ENCODE data around the gene FOXL2NB.

FOXL2NB gene

DNA sequence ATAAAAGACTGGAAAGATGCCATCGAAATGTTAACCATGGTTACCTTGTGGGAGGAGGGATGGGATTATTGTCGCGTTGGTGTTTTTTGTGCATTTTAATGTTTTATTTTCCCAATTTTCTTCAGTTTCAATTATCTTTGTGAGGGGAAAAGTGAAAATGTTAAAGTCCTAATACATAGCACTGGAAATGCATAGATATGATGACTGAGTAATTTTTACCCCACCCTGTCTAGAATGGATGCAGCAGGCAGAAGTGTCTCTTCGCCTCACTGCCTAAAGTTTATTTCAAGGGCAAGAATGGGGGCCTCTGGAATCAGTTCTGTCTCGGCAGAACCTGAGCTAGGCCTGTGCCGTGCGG lies 11.5 kb upstream of the FOXL2NB start:
- ATAC-seq (ENCODE audit: insufficient read depth, low read depth): no peak
- no peak for DNase-seq
- Histone ChIP-seq H3K9ac (ENCODE audit: low read depth, low read length) (no peak overlapping the region), H4K20me1 (ENCODE audit: insufficient read depth, low read length) (no peaks in the 10 kb centered on the region), H3K79me2 (ENCODE audit: insufficient read depth, low read length) (no peaks in the 10 kb centered on the region), H3K27ac (ENCODE audit: low read length) (no peak overlapping the region), H3K27me3 (ENCODE audit: insufficient read depth, low read length, poor library complexity) (no peaks in the 10 kb centered on the region), H3K9me3 (ENCODE audit: insufficient read depth, low read length, severe bottlenecking) (no peaks in the 10 kb centered on the region), H3K4me1 (ENCODE audit: insufficient read depth, low read length) (no peaks in the 10 kb centered on the region), H2AFZ (ENCODE audit: low read depth, low read length) (no peak overlapping the region), H3K4me2 (ENCODE audit: insufficient read depth, low read length) (no peak overlapping the region), H3K36me3 (ENCODE audit: insufficient read depth, low read length) (no peaks in the 10 kb centered on the region), H3K4me3 (ENCODE audit: low read depth in 1 of 2, low read length in 2 of 2) (no peak overlapping the region)
- TF ChIP-seq EZH2 (IDR thresholded peaks at IDR 0.05; ENCODE audit: borderline replicate concordance, low read depth, low read length, severe bottlenecking): no peak
- TF ChIP-seq, protein P1, sequence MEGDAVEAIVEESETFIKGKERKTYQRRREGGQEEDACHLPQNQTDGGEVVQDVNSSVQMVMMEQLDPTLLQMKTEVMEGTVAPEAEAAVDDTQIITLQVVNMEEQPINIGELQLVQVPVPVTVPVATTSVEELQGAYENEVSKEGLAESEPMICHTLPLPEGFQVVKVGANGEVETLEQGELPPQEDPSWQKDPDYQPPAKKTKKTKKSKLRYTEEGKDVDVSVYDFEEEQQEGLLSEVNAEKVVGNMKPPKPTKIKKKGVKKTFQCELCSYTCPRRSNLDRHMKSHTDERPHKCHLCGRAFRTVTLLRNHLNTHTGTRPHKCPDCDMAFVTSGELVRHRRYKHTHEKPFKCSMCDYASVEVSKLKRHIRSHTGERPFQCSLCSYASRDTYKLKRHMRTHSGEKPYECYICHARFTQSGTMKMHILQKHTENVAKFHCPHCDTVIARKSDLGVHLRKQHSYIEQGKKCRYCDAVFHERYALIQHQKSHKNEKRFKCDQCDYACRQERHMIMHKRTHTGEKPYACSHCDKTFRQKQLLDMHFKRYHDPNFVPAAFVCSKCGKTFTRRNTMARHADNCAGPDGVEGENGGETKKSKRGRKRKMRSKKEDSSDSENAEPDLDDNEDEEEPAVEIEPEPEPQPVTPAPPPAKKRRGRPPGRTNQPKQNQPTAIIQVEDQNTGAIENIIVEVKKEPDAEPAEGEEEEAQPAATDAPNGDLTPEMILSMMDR (IDR thresholded peaks at IDR 0.05; ENCODE audit: borderline replicate concordance, extremely low read depth, low read length, poor library complexity, severe bottlenecking): no peak

DNA sequence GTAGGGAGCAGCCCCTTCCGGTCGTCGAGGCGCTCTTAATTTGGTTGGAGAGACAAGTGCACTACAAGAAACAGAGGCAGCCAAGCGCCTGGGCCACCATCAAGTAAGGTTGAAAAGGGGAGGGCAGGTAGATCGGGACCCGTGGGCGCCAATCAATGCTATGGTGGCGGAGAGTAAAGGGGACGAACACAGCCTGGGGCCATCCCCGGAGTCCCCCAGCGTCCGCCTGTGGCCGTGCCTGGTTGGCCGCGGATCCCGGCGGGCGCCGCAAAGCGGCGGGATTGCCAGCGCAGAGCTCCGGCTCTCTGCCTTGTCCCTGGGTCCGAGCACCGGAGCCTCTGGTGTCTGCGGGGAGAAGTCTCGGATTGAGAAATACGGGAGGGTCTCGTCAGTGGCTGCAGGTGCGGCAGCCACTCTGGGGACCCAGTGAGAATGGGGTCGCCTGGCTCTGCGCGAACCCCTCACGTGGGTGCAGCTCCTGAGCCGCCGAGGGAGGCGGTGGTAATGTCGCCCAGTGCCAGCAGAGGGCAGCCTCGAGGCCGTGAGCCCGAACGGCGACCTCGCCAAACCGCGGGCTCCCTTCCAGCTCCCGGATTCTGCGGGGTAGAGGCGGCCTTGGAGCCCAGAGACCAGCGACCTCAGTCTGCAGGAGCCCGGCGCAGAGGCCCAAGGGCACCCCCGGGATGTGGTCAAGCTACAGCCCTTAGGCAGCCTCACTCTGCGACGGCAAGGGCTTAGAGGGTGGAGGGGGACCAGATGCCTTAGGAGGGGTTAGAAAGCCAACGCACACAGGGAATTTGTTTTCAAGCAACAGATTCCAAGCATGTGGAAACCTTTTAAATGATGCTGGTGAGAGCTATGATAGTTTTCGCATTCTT lies 10.9 kb upstream of the FOXL2NB start:
- ATAC-seq (ENCODE audit: insufficient read depth, low read depth) (peak; percentile 62), DNase-seq (peak; percentile 40)
- Histone ChIP-seq H3K79me2 (ENCODE audit: insufficient read depth, low read length) (no peaks in the 10 kb centered on the region), H3K4me2 (ENCODE audit: insufficient read depth, low read length) (no peak overlapping the region), H3K36me3 (ENCODE audit: insufficient read depth, low read length) (no peaks in the 10 kb centered on the region), H3K9ac (ENCODE audit: low read depth, low read length) (no peak overlapping the region), H3K27me3 (ENCODE audit: insufficient read depth, low read length, poor library complexity) (no peaks in the 10 kb centered on the region), H3K27ac (ENCODE audit: low read length) (no peak overlapping the region), H3K4me3 (ENCODE audit: low read depth in 1 of 2, low read length in 2 of 2) (no peak overlapping the region), H2AFZ (ENCODE audit: low read depth, low read length) (no peak overlapping the region), H3K9me3 (ENCODE audit: insufficient read depth, low read length, severe bottlenecking) (no peaks in the 10 kb centered on the region), H3K4me1 (ENCODE audit: insufficient read depth, low read length) (no peaks in the 10 kb centered on the region), H4K20me1 (ENCODE audit: insufficient read depth, low read length) (no peaks in the 10 kb centered on the region)
- TF ChIP-seq, protein P1 (IDR thresholded peaks at IDR 0.05; ENCODE audit: borderline replicate concordance, extremely low read depth, low read length, poor library complexity, severe bottlenecking): peak; percentile 59
- TF ChIP-seq EZH2 (IDR thresholded peaks at IDR 0.05; ENCODE audit: borderline replicate concordance, low read depth, low read length, severe bottlenecking): no peak

DNA sequence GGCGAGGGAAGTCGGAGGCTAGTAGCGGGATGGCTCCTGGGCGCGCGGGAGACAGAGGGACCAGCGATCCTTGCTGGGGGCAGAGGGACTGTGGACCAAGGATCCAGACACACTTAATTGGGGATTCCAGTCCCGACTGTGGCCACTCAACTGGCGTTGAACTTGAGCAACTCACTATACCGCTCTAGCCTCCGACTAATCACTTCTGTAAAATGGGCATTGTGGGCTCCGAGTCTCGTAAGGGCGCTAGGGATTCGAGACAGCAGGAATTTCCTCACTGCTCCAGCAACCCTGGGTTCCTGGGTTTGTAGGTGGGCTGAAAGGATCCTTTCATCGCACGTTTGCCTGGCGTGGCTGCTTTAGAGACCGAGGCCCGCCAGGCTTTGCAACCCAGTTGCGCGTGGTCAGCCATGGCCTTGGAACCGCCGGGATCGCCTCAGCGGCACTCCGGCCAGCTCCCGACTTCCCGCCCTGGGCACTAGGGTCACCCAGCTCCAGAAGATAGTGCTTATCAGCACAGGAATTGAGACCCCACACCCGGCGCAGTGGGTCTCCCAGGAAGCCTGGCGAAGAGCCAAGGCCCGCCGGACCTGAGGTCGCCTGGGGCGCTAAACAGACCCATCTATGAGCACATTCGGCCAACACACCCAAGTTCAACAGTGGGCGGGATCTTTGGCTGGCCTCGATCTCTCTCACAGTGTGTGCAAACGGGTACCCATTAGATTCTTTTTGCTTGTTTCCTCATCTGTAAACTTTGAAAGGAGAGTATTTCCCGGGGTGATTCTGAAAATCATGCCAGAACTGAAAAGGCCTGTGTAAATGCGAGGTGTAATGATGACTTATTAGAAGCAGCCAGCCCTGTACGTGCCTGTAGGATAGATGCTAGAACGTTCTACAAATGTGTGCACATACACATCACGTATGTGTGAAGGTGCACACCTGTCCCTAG lies 10.0 kb upstream of the FOXL2NB start:
- DNase-seq (no peak), ATAC-seq (ENCODE audit: insufficient read depth, low read depth) (no peak)
- no peaks in the 10 kb centered on the region for H3K79me2 ChIP-seq (ENCODE audit: insufficient read depth, low read length)
- no peak overlapping the region for H3K4me3 ChIP-seq (ENCODE audit: low read depth in 1 of 2, low read length in 2 of 2)
- no peaks in the 10 kb centered on the region for H3K27me3 ChIP-seq (ENCODE audit: insufficient read depth, low read length, poor library complexity)
- no peak overlapping the region for H3K9ac ChIP-seq (ENCODE audit: low read depth, low read length)
- H3K4me1 ChIP-seq (ENCODE audit: insufficient read depth, low read length): no peaks in the 10 kb centered on the region
- H3K4me2 ChIP-seq (ENCODE audit: insufficient read depth, low read length): no peak overlapping the region
- H3K27ac ChIP-seq (ENCODE audit: low read length): no peak overlapping the region
- H3K36me3 ChIP-seq (ENCODE audit: insufficient read depth, low read length): no peaks in the 10 kb centered on the region
- no peaks in the 10 kb centered on the region for H4K20me1 ChIP-seq (ENCODE audit: insufficient read depth, low read length)
- no peak overlapping the region for H2AFZ ChIP-seq (ENCODE audit: low read depth, low read length)
- TF ChIP-seq, protein P1 (IDR thresholded peaks at IDR 0.05; ENCODE audit: borderline replicate concordance, extremely low read depth, low read length, poor library complexity, severe bottlenecking): no peak
- no peak for TF ChIP-seq EZH2 (IDR thresholded peaks at IDR 0.05; ENCODE audit: borderline replicate concordance, low read depth, low read length, severe bottlenecking)
- H3K9me3 ChIP-seq (ENCODE audit: insufficient read depth, low read length, severe bottlenecking): no peaks in the 10 kb centered on the region
